HL-60 (cell line): ENCODE data around the gene DPYSL4.

Experiments
- POLR2AphosphoS5 ChIP-seq: IDR thresholded peaks from 2 replicates; pipeline ENCODE4 v1.6.1; 2012; ENCODE audit warnings: low read depth
- TF ChIP-seq, protein P1 (sequence below): IDR thresholded peaks from one replicate; pipeline ENCODE4 v1.5.1; 2011; ENCODE audit warnings: low read length, control low read depth, inconsistent platforms; ENCODE audit not compliant: insufficient read depth

DNA sequence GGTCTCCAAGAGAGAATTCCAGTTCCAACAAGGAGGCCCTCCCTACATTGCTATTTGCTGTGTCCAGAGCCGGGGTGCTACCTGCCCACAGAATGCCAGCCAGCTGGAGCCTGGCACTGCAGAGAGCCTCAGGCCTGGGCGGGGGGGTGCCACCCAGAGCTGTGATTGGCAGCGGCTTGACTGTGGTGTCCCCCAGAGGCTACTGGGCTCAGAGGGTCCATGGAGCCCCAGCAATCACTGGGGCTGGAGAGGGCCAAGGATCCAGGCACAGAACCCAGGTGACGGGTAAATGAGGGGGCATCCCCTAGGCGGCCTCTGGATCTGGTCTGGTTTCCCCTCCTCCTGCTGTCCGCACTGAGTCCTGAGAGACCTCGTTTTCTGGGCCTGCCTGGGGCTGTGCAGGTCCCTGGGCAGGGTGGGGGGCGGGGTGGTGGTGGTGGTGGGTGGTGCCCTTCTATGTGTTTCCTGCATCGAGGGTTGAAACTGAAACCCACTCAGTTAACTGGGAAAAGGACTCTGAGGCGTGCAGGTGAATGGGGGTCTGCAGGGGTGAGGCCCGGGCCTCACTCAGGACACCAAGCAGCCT is 12.6 kb downstream of the DPYSL4 start:
- TF ChIP-seq, protein P1, sequence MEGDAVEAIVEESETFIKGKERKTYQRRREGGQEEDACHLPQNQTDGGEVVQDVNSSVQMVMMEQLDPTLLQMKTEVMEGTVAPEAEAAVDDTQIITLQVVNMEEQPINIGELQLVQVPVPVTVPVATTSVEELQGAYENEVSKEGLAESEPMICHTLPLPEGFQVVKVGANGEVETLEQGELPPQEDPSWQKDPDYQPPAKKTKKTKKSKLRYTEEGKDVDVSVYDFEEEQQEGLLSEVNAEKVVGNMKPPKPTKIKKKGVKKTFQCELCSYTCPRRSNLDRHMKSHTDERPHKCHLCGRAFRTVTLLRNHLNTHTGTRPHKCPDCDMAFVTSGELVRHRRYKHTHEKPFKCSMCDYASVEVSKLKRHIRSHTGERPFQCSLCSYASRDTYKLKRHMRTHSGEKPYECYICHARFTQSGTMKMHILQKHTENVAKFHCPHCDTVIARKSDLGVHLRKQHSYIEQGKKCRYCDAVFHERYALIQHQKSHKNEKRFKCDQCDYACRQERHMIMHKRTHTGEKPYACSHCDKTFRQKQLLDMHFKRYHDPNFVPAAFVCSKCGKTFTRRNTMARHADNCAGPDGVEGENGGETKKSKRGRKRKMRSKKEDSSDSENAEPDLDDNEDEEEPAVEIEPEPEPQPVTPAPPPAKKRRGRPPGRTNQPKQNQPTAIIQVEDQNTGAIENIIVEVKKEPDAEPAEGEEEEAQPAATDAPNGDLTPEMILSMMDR: no peak
- no peak for TF ChIP-seq POLR2AphosphoS5
